A549 (cell line): ENCODE data around the gene PLCB1.

Source experiments
- CEBPB ChIP-seq, 2 experiments: fragments of >200 bp in 1 of 2; sonication (Bioruptor Twin) in 1 of 2; formaldehyde crosslinking in 1 of 2; IDR thresholded peaks; 2 replicates each; pipeline ENCODE4 v1.6.1; 2012 to 2016
- CHD2 ChIP-seq: fragments of 150-350 bp; IDR thresholded peaks from 2 replicates; pipeline ENCODE4 v1.6.1; 2014; ENCODE audit warnings: low read length; ENCODE audit not compliant: partially characterized antibody
- CTCF ChIP-seq: fragments of >200 bp; sonication (Bioruptor Twin); formaldehyde crosslinking; IDR thresholded peaks from 3 replicates; pipeline ENCODE4 v1.5.1; 2016
- EHMT2 ChIP-seq: fragments of 200-600 bp; sonication (generic); IDR thresholded peaks from 2 replicates; pipeline ENCODE4 v1.6.1; 2016; ENCODE audit warnings: antibody characterized with exemption, low read depth, mild to moderate bottlenecking, moderate library complexity
- FOSL2 ChIP-seq, 2 experiments: fragments of 450-650 bp in 1 of 2; fragments of >200 bp in 1 of 2; sonication (Bioruptor Twin) in 1 of 2; formaldehyde crosslinking; IDR thresholded peaks; 2 replicates each; pipeline versions ENCODE4 v1.5.0 to v1.6.1; 2016 to 2020; ENCODE audit warnings: mild to moderate bottlenecking in 1 of 2, moderate library complexity in 1 of 2
- HOXA7 ChIP-seq: fragments of 250-450 bp; sonication (Bioruptor Pico); IDR thresholded peaks from 2 replicates; pipeline ENCODE4 v1.5.0; 2020; ENCODE audit warnings: mild to moderate bottlenecking, moderate library complexity
- JUN ChIP-seq, 2 experiments: fragments of >200 bp; sonication (Bioruptor Twin); formaldehyde crosslinking; IDR thresholded peaks; 2 replicates in 1 of 2; 3 replicates in 1 of 2; pipeline ENCODE4 v1.6.1; 2016 to 2017
- MAX ChIP-seq: IDR thresholded peaks from 2 replicates; pipeline ENCODE4 v1.6.1; 2012
- MYC ChIP-seq: IDR thresholded peaks from 2 replicates; pipeline ENCODE4 v1.6.1; 2012; ENCODE audit warnings: mild to moderate bottlenecking, inconsistent platforms, low read length, improper control_type of control experiment, borderline replicate concordance
- POLR2A ChIP-seq: IDR thresholded peaks from 2 replicates; pipeline ENCODE4 v1.6.1; 2012; ENCODE audit warnings: mild to moderate bottlenecking, low read length
- RAD21 ChIP-seq, 2 experiments: fragments of >200 bp in 1 of 2; sonication (Bioruptor Twin) in 1 of 2; formaldehyde crosslinking in 1 of 2; IDR thresholded peaks in 1 of 2; conservative IDR thresholded peaks in 1 of 2; 2 replicates in 1 of 2; 3 replicates in 1 of 2; pipeline ENCODE4 v1.6.1; 2012 to 2018; ENCODE audit warnings: inconsistent platforms in 1 of 2
- RCOR1 ChIP-seq: fragments of 150-350 bp; IDR thresholded peaks from 2 replicates; pipeline ENCODE4 v1.6.1; 2014; ENCODE audit warnings: antibody characterized with exemption, low read length, low read depth
- SREBF2 ChIP-seq: fragments of 450-650 bp; IDR thresholded peaks from 2 replicates; pipeline ENCODE4 v1.6.1; 2014; ENCODE audit warnings: mild to moderate bottlenecking, moderate library complexity

GRCh38 chr20:8865636-8866035 is 733.6 kb downstream of the PLCB1 start:
- TF ChIP-seq MYC (no peak), FOSL2 (IDR thresholded peaks at IDR 0.05) (no peak), FOSL2 (CRISPR knock-in tag; IDR thresholded peaks at IDR 0.05) (no peak), SREBF2 (no peak), RCOR1 (no peak), CTCF (no peak), RAD21 (conservative IDR thresholded peaks at IDR 0.05 in 1 of 2, IDR thresholded peaks at IDR 0.05 in 1 of 2) (no peak), POLR2A (no peak), EHMT2 (no peak), CHD2 (no peak), JUN (IDR thresholded peaks at IDR 0.05) (no peak), CEBPB (IDR thresholded peaks at IDR 0.05) (no peak), MAX (no peak), HOXA7 (no peak)
